HepG2 (cell line): ENCODE data around the gene MEAF6. TPM values are rescaled to one million over a fixed set of nuclear protein-coding genes. Genes with fewer than 3 reads are reported as not detected.

ENCODE experiments used
- AHR ChIP-seq: IDR thresholded peaks from 2 replicates; pipeline ENCODE4 v1.6.1; 2018; ENCODE audit warnings: missing genetic modification reagents, missing compliant biosample characterization
- BCL6 ChIP-seq: IDR thresholded peaks from 2 replicates; pipeline ENCODE4 v1.6.1; 2016; ENCODE audit warnings: missing genetic modification reagents, missing compliant biosample characterization
- ETV6 ChIP-seq: sonication (generic); formaldehyde crosslinking; conservative IDR thresholded peaks from 2 replicates; pipeline ENCODE4 v1.4.0; 2020; ENCODE audit warnings: missing genetic modification reagents
- LBX2 ChIP-seq: sonication (generic); formaldehyde crosslinking; IDR thresholded peaks from 2 replicates; pipeline ENCODE4 v1.5.0; 2020; ENCODE audit warnings: missing genetic modification reagents, mild to moderate bottlenecking, borderline replicate concordance
- NAIF1 ChIP-seq: sonication (generic); formaldehyde crosslinking; IDR thresholded peaks from 2 replicates; pipeline ENCODE4 v1.5.0; 2020; ENCODE audit warnings: mild to moderate bottlenecking, missing genetic modification reagents, borderline replicate concordance
- NCOA1 ChIP-seq: sonication (generic); formaldehyde crosslinking; IDR thresholded peaks from 2 replicates; pipeline ENCODE4 v1.9.0; 2021; ENCODE audit warnings: missing genetic modification reagents
- RAD51 ChIP-seq: fragments of 450-650 bp; IDR thresholded peaks from 2 replicates; pipeline ENCODE4 v1.6.1; 2016; ENCODE audit warnings: borderline replicate concordance
- RBFOX2 ChIP-seq: fragments of 200-400 bp; formaldehyde crosslinking; IDR thresholded peaks from 2 replicates; pipeline ENCODE4 v1.6.1; 2017; ENCODE audit warnings: low read depth, mild to moderate bottlenecking, low read length
- SKI ChIP-seq: fragments of 450-650 bp; IDR thresholded peaks from one replicate; pipeline ENCODE4 v1.6.1; 2018; ENCODE audit warnings: mild to moderate bottlenecking; ENCODE audit not compliant: partially characterized antibody
- SP5 ChIP-seq: IDR thresholded peaks from 2 replicates; pipeline ENCODE4 v1.6.1; 2016; ENCODE audit warnings: low read depth, borderline replicate concordance
- ZNF350 ChIP-seq: sonication (generic); formaldehyde crosslinking; IDR thresholded peaks from 2 replicates; pipeline ENCODE4 v1.4.0; 2020; ENCODE audit warnings: mild to moderate bottlenecking, low read depth, missing genetic modification reagents, borderline replicate concordance
- ZNF430 ChIP-seq: sonication (generic); formaldehyde crosslinking; IDR thresholded peaks from 2 replicates; pipeline ENCODE4 v1.9.0; 2021; ENCODE audit warnings: mild to moderate bottlenecking, missing genetic modification reagents
- ZNF615 ChIP-seq: sonication (generic); formaldehyde crosslinking; IDR thresholded peaks from 2 replicates; pipeline ENCODE4 v1.5.0; 2020; ENCODE audit warnings: mild to moderate bottlenecking, missing genetic modification reagents, borderline replicate concordance
- ZNF746 ChIP-seq: sonication (generic); formaldehyde crosslinking; IDR thresholded peaks from 2 replicates; pipeline ENCODE4 v1.8.0; 2022; ENCODE audit warnings: mild to moderate bottlenecking, missing genetic modification reagents
- ZNF879 ChIP-seq: sonication (generic); formaldehyde crosslinking; IDR thresholded peaks from 2 replicates; pipeline ENCODE4 v1.8.1; 2023; ENCODE audit warnings: missing genetic modification reagents
- ZSCAN21 ChIP-seq: sonication (generic); formaldehyde crosslinking; IDR thresholded peaks from 2 replicates; pipeline ENCODE4 v1.8.0; 2022; ENCODE audit warnings: mild to moderate bottlenecking, missing genetic modification reagents, moderate library complexity, borderline replicate concordance
- polyA plus RNA-seq, 8 experiments: library from polyadenylated mRNA; depleted of rRNA in 3 of 8; stranded (reverse) in 7 of 8; unstranded in 1 of 8; fragments of >200 nt; fragmentation: Illumina TruSeq in 4 of 8; extraction: Trizol in 4 of 8; gene quantifications; 2 replicates each; pipeline versions ENCODE4 v1.2.1 to v1.2.3, GENCODE V29; 2011 to 2016; ENCODE audit warnings: low read depth in 4 of 8, missing spikeins in 1 of 8, mixed read lengths in 1 of 8; ENCODE audit not compliant: insufficient read depth in 1 of 8
- total RNA-seq, 5 experiments: library from RNA; depleted of rRNA; stranded (reverse); fragments of >200 nt; fragmentation: Illumina TruSeq; extraction: Trizol; gene quantifications; 2 replicates each; pipeline ENCODE4 v1.2.3, GENCODE V29; 2016; ENCODE audit warnings: low read depth in 1 of 5
- TF ChIP-seq, protein P1 (sequence below): IDR thresholded peaks from 2 replicates; pipeline ENCODE4 v1.6.1; 2016; ENCODE audit warnings: low read depth, borderline replicate concordance
- TF ChIP-seq, protein P2 (sequence below): sonication (generic); formaldehyde crosslinking; IDR thresholded peaks from 2 replicates; pipeline ENCODE4 v1.5.0; 2020; ENCODE audit warnings: mild to moderate bottlenecking, low read depth, missing genetic modification reagents, borderline replicate concordance
- TF ChIP-seq, protein P3 (sequence below): sonication (generic); formaldehyde crosslinking; IDR thresholded peaks from 2 replicates; pipeline ENCODE4 v1.4.0; 2020; ENCODE audit warnings: mild to moderate bottlenecking, missing genetic modification reagents
- TF ChIP-seq, protein P4 (sequence below), 2 experiments: sonication (generic) in 1 of 2; formaldehyde crosslinking in 1 of 2; IDR thresholded peaks; 2 replicates each; pipeline versions ENCODE4 v1.4.0 to v1.6.1; 2018 to 2020; ENCODE audit warnings: missing genetic modification reagents in 2 of 2, borderline replicate concordance in 1 of 2, low read depth in 1 of 2, mild to moderate bottlenecking in 1 of 2, missing biosample characterization in 1 of 2

Gene MEAF6
- total and polyA plus RNA-seq, 2 of the 13 experiments (the other 11 are each of a cell fraction or from before 2014, with no cell fraction given), result 29.5 to 45.6 TPM

- TF ChIP-seq NAIF1 (CRISPR knock-in tag) (peak; percentile 67; the same call in 1 of the 2 replicates), ZNF746 (CRISPR knock-in tag) (peak; percentile 95), SP5 (CRISPR knock-in tag) (peak; percentile 74), NCOA1 (CRISPR knock-in tag) (no peak), BCL6 (CRISPR knock-in tag) (peak; percentile 59), ZNF350 (CRISPR knock-in tag) (peak; percentile 82), RAD51 (no peak), RBFOX2 (peak; percentile 63), ZNF879 (CRISPR knock-in tag) (no peak), AHR (no peak), LBX2 (CRISPR knock-in tag) (no peak), ZNF430 (no peak), ZSCAN21 (CRISPR knock-in tag) (0 out of 2 replicates have a peak, but pooled peaks have one; percentile 54), ETV6 (CRISPR knock-in tag) (peak; percentile 69; the same call in 1 of the 2 replicates), SKI (peak; percentile 54), ZNF615 (CRISPR knock-in tag) (0 out of 2 replicates have a peak, but pooled peaks have one; percentile 9)
- TF ChIP-seq, protein P1, sequence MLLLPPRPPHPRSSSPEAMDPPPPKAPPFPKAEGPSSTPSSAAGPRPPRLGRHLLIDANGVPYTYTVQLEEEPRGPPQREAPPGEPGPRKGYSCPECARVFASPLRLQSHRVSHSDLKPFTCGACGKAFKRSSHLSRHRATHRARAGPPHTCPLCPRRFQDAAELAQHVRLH, result peak; percentile 45; the same call in 1 of the 2 replicates
- TF ChIP-seq, protein P2, sequence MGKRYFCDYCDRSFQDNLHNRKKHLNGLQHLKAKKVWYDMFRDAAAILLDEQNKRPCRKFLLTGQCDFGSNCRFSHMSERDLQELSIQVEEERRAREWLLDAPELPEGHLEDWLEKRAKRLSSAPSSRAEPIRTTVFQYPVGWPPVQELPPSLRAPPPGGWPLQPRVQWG (CRISPR knock-in tag), result no peak
- TF ChIP-seq, protein P3, sequence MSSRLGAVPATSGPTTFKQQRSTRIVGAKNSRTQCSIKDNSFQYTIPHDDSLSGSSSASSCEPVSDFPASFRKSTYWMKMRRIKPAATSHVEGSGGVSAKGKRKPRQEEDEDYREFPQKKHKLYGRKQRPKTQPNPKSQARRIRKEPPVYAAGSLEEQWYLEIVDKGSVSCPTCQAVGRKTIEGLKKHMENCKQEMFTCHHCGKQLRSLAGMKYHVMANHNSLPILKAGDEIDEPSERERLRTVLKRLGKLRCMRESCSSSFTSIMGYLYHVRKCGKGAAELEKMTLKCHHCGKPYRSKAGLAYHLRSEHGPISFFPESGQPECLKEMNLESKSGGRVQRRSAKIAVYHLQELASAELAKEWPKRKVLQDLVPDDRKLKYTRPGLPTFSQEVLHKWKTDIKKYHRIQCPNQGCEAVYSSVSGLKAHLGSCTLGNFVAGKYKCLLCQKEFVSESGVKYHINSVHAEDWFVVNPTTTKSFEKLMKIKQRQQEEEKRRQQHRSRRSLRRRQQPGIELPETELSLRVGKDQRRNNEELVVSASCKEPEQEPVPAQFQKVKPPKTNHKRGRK (CRISPR knock-in tag), result no peak
- TF ChIP-seq, protein P4, sequence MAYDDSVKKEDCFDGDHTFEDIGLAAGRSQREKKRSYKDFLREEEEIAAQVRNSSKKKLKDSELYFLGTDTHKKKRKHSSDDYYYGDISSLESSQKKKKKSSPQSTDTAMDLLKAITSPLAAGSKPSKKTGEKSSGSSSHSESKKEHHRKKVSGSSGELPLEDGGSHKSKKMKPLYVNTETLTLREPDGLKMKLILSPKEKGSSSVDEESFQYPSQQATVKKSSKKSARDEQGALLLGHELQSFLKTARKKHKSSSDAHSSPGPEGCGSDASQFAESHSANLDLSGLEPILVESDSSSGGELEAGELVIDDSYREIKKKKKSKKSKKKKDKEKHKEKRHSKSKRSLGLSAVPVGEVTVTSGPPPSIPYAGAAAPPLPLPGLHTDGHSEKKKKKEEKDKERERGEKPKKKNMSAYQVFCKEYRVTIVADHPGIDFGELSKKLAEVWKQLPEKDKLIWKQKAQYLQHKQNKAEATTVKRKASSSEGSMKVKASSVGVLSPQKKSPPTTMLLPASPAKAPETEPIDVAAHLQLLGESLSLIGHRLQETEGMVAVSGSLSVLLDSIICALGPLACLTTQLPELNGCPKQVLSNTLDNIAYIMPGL (CRISPR knock-in tag; IDR thresholded peaks at IDR 0.05; ENCODE audit: borderline replicate concordance in 1 of 2, low read depth in 1 of 2), result peak in 1 of 2 experiments; percentile 37; a peak in 2 of 4 replicates
Measured at GRCh38 chr1:37479255-37480124, 35.1 kb downstream of the MEAF6 start (continued).
